Measurements from ENCODE around the gene MSI2. TPM values are rescaled to one million over a fixed set of nuclear protein-coding genes. Genes with fewer than 3 reads are reported as not detected.

The MSI2 gene
- total and polyA plus RNA-seq, 9 of the 15 experiments (the other 6 are each of a cell fraction or from before 2014, with no cell fraction given) = 4.6 to 61.8 (median 42.4) TPM

GRCh38 chr17:57478478-57479250 lies 222.3 kb downstream of the MSI2 start:
- H3K27ac ChIP-seq (ENCODE audit: extremely low read depth, low read depth, low read length) = no peak overlapping the region
- H3K4me3 ChIP-seq = no peak overlapping the region
- DNase-seq (ENCODE audit: extremely low read depth in 1 of 4, low spot score in 3 of 4) (peak in 2 of 4 experiments; percentile 29 to 62), ATAC-seq (peak; percentile 43; the same call in 1 of the 3 replicates), FAIRE-seq (no peak)
- ChIA-PET CTCF (ENCODE audit: low intra/inter-chr PET ratio) (no interaction called here), POLR2A (interaction anchor here (1.1 kb wide), 1 partner anchor 11 kb away, joined by 4 read pairs; no protein-coding TSS in a partner anchor)
- no peaks in the 10 kb centered on the region for H3K79me2 ChIP-seq (ENCODE audit: control insufficient read depth, insufficient read depth, low read length)
- intact Hi-C loops (cut with micrococcal nuclease) (no loop called here), in situ Hi-C loops (cut with MboI) (no loop called here)
- H3K9me1 ChIP-seq (ENCODE audit: control insufficient read depth, insufficient read depth, low read length) = no peaks in the 10 kb centered on the region
- H3K4me1 ChIP-seq (replicated peaks in 1 of 2; ENCODE audit: control insufficient read depth in 2 of 2, insufficient read depth in 2 of 2, low read length in 2 of 2) = peaks cover 4 to 28% of the 10 kb centered on the region in 2 experiments; a peak in 4 of 5 replicates
- no peak overlapping the region for H2AFZ ChIP-seq (ENCODE audit: low read depth, low read length)
- no peaks in the 10 kb centered on the region for H3K36me3 ChIP-seq (ENCODE audit: control insufficient read depth, insufficient read depth, low read length)
- H3K9me3 ChIP-seq (replicated peaks; ENCODE audit: control insufficient read depth, insufficient read depth, low read depth, low read length) = no peaks in the 10 kb centered on the region
- H3K4me2 ChIP-seq (ENCODE audit: insufficient read depth, low read length) = no peak overlapping the region
- peaks cover 21% of the 10 kb centered on the region; the same call in 1 of the 2 replicates for H4K20me1 ChIP-seq (replicated peaks; ENCODE audit: control insufficient read depth, insufficient read depth, low read length)
- H3K9ac ChIP-seq (ENCODE audit: insufficient read depth in 1 of 2, low read depth in 2 of 2, low read length in 2 of 2) = no peak overlapping the region
- WGBS (ENCODE audit: insufficient coverage, low coverage, missing lambda C conversion rate) = 39% methylated on average over 8 of the region's 8 CpGs
- no TSS peak for BruUV-seq (replicated peaks)
- no peaks in the 10 kb centered on the region for H3K27me3 ChIP-seq (ENCODE audit: control insufficient read depth in 2 of 2, insufficient read depth in 2 of 2, low read length in 2 of 2)
- TF ChIP-seq ZNF23 (CRISPR knock-in tag; IDR thresholded peaks at IDR 0.05) = no peak
- TF ChIP-seq CREB1 (IDR thresholded peaks at IDR 0.05) = peak; percentile 89
- TF ChIP-seq CREB1 (CRISPR knock-in tag; IDR thresholded peaks at IDR 0.05) = peak; percentile 86
- TF ChIP-seq CREM (IDR thresholded peaks at IDR 0.05; ENCODE audit: low read depth) = peak; percentile 89
- peak; percentile 39; the same call in 1 of the 2 replicates for TF ChIP-seq BACH1 (tag; IDR thresholded peaks at IDR 0.05)
- TF ChIP-seq, protein P1, sequence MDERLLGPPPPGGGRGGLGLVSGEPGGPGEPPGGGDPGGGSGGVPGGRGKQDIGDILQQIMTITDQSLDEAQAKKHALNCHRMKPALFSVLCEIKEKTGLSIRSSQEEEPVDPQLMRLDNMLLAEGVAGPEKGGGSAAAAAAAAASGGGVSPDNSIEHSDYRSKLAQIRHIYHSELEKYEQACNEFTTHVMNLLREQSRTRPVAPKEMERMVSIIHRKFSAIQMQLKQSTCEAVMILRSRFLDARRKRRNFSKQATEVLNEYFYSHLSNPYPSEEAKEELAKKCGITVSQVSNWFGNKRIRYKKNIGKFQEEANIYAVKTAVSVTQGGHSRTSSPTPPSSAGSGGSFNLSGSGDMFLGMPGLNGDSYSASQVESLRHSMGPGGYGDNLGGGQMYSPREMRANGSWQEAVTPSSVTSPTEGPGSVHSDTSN (CRISPR knock-in tag; IDR thresholded peaks at IDR 0.05; ENCODE audit: low read depth) = no peak
- TF ChIP-seq, protein P1 (tag; conservative IDR thresholded peaks at IDR 0.05; ENCODE audit: low read depth) = peak; percentile 91
- TF ChIP-seq, protein P2, sequence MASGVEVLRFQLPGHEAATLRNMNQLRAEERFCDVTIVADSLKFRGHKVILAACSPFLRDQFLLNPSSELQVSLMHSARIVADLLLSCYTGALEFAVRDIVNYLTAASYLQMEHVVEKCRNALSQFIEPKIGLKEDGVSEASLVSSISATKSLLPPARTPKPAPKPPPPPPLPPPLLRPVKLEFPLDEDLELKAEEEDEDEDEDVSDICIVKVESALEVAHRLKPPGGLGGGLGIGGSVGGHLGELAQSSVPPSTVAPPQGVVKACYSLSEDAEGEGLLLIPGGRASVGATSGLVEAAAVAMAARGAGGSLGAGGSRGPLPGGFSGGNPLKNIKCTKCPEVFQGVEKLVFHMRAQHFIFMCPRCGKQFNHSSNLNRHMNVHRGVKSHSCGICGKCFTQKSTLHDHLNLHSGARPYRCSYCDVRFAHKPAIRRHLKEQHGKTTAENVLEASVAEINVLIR (CRISPR knock-in tag; IDR thresholded peaks at IDR 0.05) = peak; percentile 87
- no peak for TF ChIP-seq EP400 (IDR thresholded peaks at IDR 0.05)
- TF ChIP-seq CHD2 (IDR thresholded peaks at IDR 0.05; ENCODE audit: low read depth, low read length) = no peak
- TF ChIP-seq NFATC3 (IDR thresholded peaks at IDR 0.05) = no peak
- 0 out of 2 replicates have a peak, but pooled peaks have one; percentile 37 for TF ChIP-seq ATF7 (IDR thresholded peaks at IDR 0.05)
- TF ChIP-seq, protein P3, sequence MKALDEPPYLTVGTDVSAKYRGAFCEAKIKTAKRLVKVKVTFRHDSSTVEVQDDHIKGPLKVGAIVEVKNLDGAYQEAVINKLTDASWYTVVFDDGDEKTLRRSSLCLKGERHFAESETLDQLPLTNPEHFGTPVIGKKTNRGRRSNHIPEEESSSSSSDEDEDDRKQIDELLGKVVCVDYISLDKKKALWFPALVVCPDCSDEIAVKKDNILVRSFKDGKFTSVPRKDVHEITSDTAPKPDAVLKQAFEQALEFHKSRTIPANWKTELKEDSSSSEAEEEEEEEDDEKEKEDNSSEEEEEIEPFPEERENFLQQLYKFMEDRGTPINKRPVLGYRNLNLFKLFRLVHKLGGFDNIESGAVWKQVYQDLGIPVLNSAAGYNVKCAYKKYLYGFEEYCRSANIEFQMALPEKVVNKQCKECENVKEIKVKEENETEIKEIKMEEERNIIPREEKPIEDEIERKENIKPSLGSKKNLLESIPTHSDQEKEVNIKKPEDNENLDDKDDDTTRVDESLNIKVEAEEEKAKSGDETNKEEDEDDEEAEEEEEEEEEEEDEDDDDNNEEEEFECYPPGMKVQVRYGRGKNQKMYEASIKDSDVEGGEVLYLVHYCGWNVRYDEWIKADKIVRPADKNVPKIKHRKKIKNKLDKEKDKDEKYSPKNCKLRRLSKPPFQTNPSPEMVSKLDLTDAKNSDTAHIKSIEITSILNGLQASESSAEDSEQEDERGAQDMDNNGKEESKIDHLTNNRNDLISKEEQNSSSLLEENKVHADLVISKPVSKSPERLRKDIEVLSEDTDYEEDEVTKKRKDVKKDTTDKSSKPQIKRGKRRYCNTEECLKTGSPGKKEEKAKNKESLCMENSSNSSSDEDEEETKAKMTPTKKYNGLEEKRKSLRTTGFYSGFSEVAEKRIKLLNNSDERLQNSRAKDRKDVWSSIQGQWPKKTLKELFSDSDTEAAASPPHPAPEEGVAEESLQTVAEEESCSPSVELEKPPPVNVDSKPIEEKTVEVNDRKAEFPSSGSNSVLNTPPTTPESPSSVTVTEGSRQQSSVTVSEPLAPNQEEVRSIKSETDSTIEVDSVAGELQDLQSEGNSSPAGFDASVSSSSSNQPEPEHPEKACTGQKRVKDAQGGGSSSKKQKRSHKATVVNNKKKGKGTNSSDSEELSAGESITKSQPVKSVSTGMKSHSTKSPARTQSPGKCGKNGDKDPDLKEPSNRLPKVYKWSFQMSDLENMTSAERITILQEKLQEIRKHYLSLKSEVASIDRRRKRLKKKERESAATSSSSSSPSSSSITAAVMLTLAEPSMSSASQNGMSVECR (CRISPR knock-in tag; IDR thresholded peaks at IDR 0.05) = no peak

Data from K562 (cell line).